NOMO-1 treated with dmso at 0.1 percent for 144 hours (cell line): ENCODE data around the gene SEMA7A.

Experiments used
- DNase-seq: peaks from one replicate; lab custom pipeline; 2025; ENCODE audit not compliant: unreplicated experiment; lab: John Stamatoyannopoulos, UW

Gene SEMA7A

GRCh38 chr15:74387621-74388362 lies 46.0 kb downstream of the SEMA7A start:
- no peak for DNase-seq

DNA sequence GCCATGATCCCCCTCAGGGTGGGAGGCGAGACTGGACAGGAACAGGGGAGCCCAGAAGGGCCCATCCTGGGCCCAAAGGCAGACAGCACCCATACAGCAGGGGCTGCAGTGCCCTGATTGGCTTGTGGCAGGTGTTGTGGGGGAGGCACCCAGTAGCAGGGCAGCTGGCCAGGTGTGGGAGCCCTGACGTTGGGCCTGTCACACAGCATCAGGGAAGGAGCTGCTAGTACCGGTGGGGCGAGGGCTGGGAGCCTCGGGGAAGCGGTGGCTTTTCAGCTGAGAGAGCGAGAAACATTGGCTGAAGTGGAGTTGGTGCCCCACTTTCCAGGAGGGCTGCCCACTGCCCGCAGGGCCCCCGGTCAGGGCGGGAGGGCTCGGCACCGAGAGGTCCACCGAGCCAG lies 46.6 kb downstream of the SEMA7A start:
- no peak for DNase-seq

GRCh38 chr15:74386496-74387140 lies 47.1 kb downstream of the SEMA7A start:
- no peak for DNase-seq

DNA sequence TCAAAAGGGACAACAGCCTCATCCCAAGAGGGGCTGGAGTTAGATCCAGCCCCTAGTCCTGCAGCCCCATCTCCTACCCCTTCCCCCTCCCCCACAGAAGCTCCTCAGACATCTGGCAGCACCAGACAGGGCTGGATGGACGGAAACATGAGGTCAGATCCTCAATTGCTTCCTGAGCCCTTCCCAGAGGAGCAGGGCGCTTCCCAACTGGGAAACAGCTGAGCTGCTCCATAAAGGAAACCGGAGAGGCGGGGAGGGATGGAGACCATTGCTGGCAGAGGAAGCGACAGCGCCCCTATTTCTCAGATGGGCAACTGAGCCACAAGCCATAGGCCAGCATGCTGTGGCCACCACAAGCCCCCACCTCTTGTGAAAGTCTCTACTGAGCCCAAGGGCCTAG lies 48.0 kb downstream of the SEMA7A start:
- no peak for DNase-seq

DNA sequence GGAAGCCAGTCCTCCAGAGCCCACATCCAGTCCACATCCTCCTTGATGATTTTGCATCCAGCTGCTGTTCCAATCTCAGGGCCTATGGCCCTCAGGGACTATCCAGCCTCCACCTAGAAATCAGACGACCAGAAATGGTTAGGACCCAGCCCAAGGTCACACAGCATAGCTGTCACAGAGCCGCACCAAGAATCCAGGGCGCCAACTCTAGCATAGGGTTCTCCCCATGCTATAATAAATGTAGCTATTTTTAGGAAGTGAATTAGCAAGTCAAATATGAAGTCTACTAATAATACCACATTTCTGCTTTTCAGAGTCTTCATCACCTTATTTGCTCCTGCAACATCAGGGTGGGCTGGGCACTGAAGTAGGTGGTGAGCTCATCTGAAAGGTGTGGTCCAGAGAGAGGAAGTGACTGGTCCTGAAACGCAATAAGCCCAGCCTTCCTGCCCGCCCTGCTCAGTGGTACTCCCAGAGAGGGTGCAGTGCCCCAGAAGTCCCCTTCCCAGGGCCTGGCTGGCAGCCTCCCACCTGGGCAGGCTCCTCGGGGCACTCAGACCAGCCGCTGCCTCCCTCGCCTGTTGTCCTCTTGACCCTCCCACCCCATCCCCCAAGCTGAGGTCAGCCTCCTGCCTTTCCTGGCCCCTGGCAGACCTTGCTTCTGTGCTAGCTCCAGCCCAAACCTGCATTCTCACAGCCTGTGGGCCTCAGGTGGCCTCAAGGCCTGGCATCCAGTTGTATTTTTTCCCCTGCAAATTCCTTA lies 48.7 kb downstream of the SEMA7A start:
- DNase-seq = peak; percentile 85

DNA sequence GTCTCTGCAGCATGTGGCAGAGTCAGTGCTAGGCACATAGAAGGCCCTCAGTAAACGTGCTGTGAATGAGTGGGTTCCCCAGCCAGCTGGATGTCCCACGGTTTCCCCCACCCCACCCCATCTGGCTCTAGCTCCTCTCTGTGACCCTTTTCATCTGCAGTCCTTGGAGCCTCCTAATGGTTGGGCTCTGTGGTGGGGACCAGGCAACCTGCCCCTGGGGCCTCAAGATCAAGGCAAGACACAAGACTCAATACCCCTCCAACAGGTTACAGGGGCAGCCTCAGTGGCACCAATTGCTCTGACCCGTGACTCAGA lies 49.2 kb downstream of the SEMA7A start:
- DNase-seq = no peak

DNA sequence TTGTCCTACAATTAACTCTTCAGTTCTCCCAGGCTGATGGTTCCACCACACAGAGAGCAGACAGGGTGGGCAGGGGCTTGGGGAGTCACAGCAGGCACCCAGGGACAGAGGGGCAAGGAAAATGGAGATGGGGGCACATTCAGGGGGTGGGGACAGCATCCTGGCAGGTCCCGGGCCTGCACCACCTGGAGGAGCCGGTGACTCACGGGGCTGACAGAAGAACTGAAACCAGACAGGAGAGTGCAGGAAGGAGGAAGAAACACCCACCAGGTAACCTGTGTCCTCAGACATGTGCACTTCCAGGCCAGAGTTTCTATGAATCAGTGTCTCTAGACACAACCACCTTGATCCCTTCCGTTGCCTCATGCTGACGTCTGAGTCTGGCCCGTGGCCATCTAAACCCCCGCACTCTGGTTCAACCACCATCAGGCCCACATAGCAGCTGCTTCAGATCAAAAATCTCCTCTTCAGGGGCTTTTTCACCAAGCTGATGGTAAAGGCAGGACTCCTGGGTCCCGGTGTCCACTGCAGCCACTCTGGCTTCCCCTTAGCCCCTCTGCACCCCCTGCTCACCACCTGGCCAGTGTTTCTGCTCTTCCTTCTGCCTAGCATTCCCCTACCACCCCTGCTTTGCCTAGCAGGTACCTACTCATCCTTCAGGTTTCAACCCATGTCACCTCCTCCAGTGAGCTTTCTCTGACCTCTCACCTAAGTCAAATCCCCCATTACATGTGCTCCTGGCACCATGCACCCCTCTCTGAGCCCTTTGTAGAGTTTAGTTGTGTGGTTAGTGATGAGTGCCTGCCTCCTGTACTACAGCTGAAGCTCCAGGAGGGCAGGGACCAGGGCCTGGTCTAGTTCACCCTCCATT lies 49.8 kb downstream of the SEMA7A start:
- DNase-seq = no peak

DNA sequence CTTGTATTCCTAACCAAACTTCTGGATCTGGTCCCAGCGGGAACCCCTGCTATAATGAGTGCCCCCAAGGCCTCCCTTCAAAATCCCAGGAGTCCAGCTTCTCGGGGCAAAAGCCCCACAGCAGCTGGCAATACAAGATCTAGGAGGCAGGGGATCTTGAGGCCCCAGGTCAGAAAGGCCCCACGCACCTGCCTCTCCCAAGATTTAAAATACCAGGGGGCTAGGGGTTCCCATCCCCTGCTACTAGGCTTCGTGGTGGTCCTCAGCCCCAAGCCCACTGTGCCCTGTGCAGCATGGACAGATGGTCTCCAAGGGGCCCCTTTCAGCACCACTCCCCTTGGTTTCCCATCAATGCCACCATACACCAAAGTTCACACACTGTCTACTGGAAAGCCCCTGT lies 50.5 kb downstream of the SEMA7A start:
- DNase-seq = no peak

- peak; percentile 57 for DNase-seq
Measured at GRCh38 chr15:74382004-74382816, 51.5 kb downstream of the SEMA7A start.

DNA sequence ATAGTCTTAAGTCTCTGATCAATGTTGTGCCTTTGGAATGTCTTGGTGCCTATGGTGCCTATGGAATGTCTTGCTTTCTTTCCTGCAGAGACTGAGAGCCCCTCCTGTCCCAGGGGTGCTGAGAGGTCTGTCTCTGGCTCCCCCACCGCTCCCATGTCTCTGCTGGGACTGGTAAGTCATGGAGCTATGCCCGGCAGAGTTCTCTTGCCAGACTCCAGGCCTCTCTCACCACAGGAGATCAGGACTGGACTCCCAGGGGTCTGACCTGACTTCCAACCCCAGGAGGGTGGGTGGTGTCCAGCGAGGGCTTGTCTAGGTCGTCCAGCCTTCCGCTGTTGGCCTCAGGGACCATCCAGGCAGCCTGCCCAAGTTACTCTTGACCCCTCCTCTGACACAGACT lies 52.3 kb downstream of the SEMA7A start:
- no peak for DNase-seq

DNA sequence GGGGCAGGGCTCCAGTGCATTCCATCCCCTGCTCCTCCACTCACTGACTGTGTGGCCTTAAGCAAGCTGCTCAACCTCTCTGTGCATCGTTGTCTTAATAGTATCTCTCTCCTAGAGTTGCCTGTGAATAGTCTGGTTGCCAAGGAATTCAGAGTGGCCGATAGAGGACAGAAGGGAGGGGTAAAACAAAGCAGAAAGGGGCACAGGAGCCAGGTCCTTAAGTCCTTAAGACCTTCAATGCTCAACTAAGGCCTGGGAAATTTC lies 52.6 kb downstream of the SEMA7A start:
- no peak for DNase-seq

DNA sequence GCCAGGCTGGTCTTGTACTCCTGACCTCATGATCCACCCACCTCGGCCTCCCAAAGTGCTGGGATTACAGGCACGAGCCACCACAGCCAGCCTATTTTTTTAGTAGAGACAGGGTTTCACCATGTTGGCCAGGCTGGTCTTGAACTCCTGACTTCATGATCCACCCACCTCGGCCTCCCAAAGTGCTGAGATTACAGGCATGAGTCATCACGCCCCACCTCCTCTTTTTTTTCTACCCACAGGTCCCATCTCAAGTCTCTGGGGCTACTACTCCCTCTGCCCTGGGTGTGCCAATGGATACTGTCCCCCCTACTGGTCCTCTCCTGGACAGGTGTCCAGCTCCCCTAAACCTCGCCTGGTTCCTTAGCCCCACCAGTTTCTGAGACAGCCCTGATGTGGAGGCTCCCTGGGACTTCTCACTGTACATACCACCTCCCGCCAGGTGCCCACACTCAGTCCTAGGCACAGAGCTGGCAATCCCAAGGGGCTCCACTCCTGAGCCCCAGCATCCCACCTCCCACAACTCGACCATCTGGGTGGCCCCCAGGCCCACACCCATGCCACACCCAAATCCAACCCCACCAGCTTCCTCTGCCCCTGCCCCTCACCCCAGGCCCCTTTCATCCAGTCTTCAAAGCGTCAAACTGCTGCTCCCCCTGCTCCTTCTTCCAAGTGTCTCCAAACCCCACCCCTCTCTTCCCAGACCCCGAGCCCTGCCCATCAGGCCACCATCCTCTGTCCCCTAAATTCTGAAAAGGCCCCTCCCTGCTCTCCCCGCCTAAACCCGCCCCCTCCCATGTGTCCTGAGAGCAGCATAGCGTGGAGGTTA lies 53.2 kb downstream of the SEMA7A start:
- DNase-seq = no peak

- DNase-seq = no peak
Measured at GRCh38 chr15:74378848-74379247, 54.9 kb downstream of the SEMA7A start.

- DNase-seq = no peak
Measured at GRCh38 chr15:74377831-74378766, 55.7 kb downstream of the SEMA7A start.

GRCh38 chr15:74376825-74377581 lies 56.8 kb downstream of the SEMA7A start:
- DNase-seq = no peak

- DNase-seq = no peak
Measured at GRCh38 chr15:74376226-74376625, 57.5 kb downstream of the SEMA7A start.

DNA sequence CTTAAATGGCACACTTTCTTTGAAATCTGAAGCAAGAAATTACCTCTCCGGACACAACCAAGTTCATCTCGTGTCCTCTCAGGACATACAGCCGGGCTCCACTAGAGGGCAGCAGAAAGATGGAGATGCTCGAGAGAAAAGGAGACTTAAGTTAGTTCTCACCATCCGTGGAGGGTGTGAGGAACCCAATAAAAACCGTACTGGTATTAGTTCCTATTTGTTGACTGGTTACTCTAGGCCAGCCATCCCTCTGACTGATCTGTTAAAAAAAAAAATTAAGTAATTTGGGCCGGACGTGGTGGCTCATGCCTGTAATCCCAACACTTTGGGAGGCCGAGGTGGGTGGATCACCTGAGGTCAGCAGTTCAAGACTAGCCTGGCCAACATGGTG lies 58.5 kb downstream of the SEMA7A start:
- DNase-seq = peak; percentile 49

DNA sequence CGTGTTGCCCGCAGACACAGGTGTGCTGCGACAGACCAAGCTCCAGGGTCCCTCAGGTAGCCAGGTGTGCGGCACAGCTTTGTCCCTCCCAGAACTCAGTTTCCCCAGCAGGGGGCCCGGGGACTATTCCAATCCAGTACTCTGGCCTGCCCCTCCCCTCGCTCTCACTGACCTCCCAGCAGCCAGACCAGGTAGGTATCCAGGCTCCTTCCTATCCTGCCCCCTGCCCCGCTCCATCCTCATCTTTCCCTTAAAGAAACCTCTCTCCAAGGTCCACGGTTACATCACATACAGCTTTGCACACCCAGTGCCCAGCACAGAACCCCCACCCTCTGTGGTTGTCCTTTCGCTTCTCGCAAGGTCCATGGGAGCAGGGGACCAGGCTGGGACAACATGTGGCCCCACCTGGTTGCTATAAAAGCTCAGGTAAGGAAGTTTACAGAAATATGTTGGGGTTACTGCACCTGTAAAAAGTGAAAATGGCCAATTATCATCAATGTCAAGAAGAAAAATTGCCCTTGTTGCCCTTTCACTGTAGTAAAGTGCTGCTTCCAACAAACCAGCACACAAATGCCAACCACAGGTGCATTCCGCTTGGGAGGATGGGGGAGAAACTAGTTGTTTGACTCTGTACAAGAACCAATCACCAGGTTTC lies 59.0 kb downstream of the SEMA7A start:
- no peak for DNase-seq
